Upper lobe of left lung (tissue), 4 donors: ENCODE data around the gene EXOSC9.

Source experiments
- EP300 ChIP-seq, 4 donors: sonication (generic); formaldehyde crosslinking; IDR thresholded peaks; one replicate each; pipeline ENCODE4 v1.5.1; 2017; ENCODE audit warnings: antibody characterized with exemption in 4 of 4, control low read depth in 2 of 4
- POLR2A ChIP-seq, 4 donors: fragments of 450-650 bp; IDR thresholded peaks; one replicate each; pipeline ENCODE4 v1.5.1; 2016 to 2017; ENCODE audit warnings: antibody characterized with exemption in 4 of 4, mild to moderate bottlenecking in 2 of 4
- POLR2AphosphoS5 ChIP-seq, 2 donors: sonication (generic); formaldehyde crosslinking; IDR thresholded peaks; one replicate each; pipeline ENCODE4 v1.5.1; 2017; ENCODE audit warnings: antibody characterized with exemption in 2 of 2
- TF ChIP-seq, protein P1 (sequence below), 6 experiments: fragments of 450-650 bp in 4 of 6; fragments of 200-600 bp in 2 of 6; sonication (generic) in 2 of 6; IDR thresholded peaks; one replicate each; pipeline ENCODE4 v1.5.1; 2016 to 2019; ENCODE audit warnings: antibody characterized with exemption in 6 of 6

- TF ChIP-seq POLR2A (IDR thresholded peaks at IDR 0.05) (no peak), EP300 (IDR thresholded peaks at IDR 0.05) (no peak), POLR2AphosphoS5 (IDR thresholded peaks at IDR 0.05) (no peak)
- TF ChIP-seq, protein P1, sequence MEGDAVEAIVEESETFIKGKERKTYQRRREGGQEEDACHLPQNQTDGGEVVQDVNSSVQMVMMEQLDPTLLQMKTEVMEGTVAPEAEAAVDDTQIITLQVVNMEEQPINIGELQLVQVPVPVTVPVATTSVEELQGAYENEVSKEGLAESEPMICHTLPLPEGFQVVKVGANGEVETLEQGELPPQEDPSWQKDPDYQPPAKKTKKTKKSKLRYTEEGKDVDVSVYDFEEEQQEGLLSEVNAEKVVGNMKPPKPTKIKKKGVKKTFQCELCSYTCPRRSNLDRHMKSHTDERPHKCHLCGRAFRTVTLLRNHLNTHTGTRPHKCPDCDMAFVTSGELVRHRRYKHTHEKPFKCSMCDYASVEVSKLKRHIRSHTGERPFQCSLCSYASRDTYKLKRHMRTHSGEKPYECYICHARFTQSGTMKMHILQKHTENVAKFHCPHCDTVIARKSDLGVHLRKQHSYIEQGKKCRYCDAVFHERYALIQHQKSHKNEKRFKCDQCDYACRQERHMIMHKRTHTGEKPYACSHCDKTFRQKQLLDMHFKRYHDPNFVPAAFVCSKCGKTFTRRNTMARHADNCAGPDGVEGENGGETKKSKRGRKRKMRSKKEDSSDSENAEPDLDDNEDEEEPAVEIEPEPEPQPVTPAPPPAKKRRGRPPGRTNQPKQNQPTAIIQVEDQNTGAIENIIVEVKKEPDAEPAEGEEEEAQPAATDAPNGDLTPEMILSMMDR (IDR thresholded peaks at IDR 0.05): no peak
Observed at GRCh38 chr4:121777625-121778024, 23.5 kb upstream of the EXOSC9 start.
